Spleen (tissue), 11 donors: ENCODE data around the gene ATOH8. TPM values are rescaled to one million over a fixed set of nuclear protein-coding genes. Genes with fewer than 3 reads are reported as not detected.

Source experiments
- DNase-seq: peaks from one replicate; pipeline ENCODE4 v3.0.0-alpha.2; 2020
- H3K27ac ChIP-seq, 8 donors: fragments of 200-600 bp; sonication (generic) in 7 of 8; 1 replicate in 4 of 8; 2 replicates in 4 of 8; pipeline versions ENCODE4 v1.5.0 to v1.8.0; 2016 to 2021; ENCODE audit warnings: inconsistent platforms in 4 of 8, mild to moderate bottlenecking in 4 of 8, moderate library complexity in 1 of 8
- H3K27me3 ChIP-seq, 7 donors: fragments of 200-600 bp; sonication (generic) in 6 of 7; replicated peaks in 1 of 7; 1 replicate in 4 of 7; 2 replicates in 3 of 7; pipeline versions ENCODE4 v1.5.0 to v1.8.0; 2016 to 2021; ENCODE audit warnings: inconsistent platforms in 3 of 7, mild to moderate bottlenecking in 1 of 7
- H3K36me3 ChIP-seq, 6 donors: fragments of 200-600 bp; sonication (generic) in 5 of 6; 1 replicate in 4 of 6; 2 replicates in 2 of 6; pipeline versions ENCODE4 v1.5.0 to v1.8.0; 2016 to 2021; ENCODE audit warnings: inconsistent platforms in 2 of 6
- H3K4me1 ChIP-seq, 6 donors: fragments of 200-600 bp; sonication (generic) in 5 of 6; 1 replicate in 3 of 6; 2 replicates in 3 of 6; pipeline versions ENCODE4 v1.5.0 to v1.8.0; 2016 to 2021; ENCODE audit warnings: inconsistent platforms in 3 of 6
- H3K4me3 ChIP-seq, 8 donors: fragments of 200-600 bp; sonication (generic) in 7 of 8; 1 replicate in 4 of 8; 2 replicates in 4 of 8; pipeline versions ENCODE4 v1.5.0 to v1.8.0; 2016 to 2021; ENCODE audit warnings: inconsistent platforms in 4 of 8, mild to moderate bottlenecking in 4 of 8, moderate library complexity in 2 of 8
- H3K9me3 ChIP-seq, 8 donors: fragments of 200-600 bp; sonication (generic) in 7 of 8; 1 replicate in 4 of 8; 2 replicates in 4 of 8; pipeline versions ENCODE4 v1.5.0 to v1.8.0; 2016 to 2021; ENCODE audit warnings: inconsistent platforms in 4 of 8
- POLR2A ChIP-seq, 3 donors: fragments of 450-650 bp; IDR thresholded peaks; one replicate each; pipeline ENCODE4 v1.5.1; 2017; ENCODE audit warnings: antibody characterized with exemption in 3 of 3, mild to moderate bottlenecking in 1 of 3
- POLR2AphosphoS5 ChIP-seq, 3 donors: sonication (generic); formaldehyde crosslinking; IDR thresholded peaks; one replicate each; pipeline ENCODE4 v1.5.1; 2017; ENCODE audit warnings: antibody characterized with exemption in 3 of 3
- WGBS, 5 donors: extraction: QIAGEN DNeasy Blood & Tissue Kit in 3 of 5; methylation state at CpG; one replicate each; pipeline versions ENCODE4 v1.1.5 to v1.1.7; 2013 to 2018; 5-methylcytosine and 5-hydroxymethylcytosine counted together
- intact Hi-C: fragments of 100-400 bp; cut with DNase I; formaldehyde crosslinking; loops from one replicate; pipeline ENCODE4 v1.15.0; 2023; ENCODE audit warnings: low total_unique reads
- polyA plus RNA-seq, 3 donors: library from polyadenylated mRNA; stranded (reverse); fragments of 200-250 nt; gene quantifications; one replicate each; pipeline ENCODE4 v1.2.1, GENCODE V29; 2013
- total RNA-seq, 7 donors: library from RNA; depleted of rRNA in 3 of 7; stranded (reverse); fragments of >200 nt in 3 of 7; fragmentation: NEBNext Ultra II Directional in 4 of 7; extraction: Animal tissue kit (Norgen Biotek cat#: 25700) in 4 of 7; gene quantifications; one replicate each; pipeline versions ENCODE4 v1.1.0 to v1.2.1, GENCODE V29; 2016 to 2021
- TF ChIP-seq, protein P1 (sequence below), 11 experiments: fragments of 200-600 bp in 7 of 11; fragments of 450-650 bp in 4 of 11; sonication (generic) in 4 of 11; IDR thresholded peaks in 8 of 11; conservative IDR thresholded peaks in 3 of 11; 1 replicate in 7 of 11; 2 replicates in 4 of 11; pipeline versions ENCODE4 v1.4.0 to v1.8.0; 2016 to 2021; ENCODE audit warnings: antibody characterized with exemption in 11 of 11, inconsistent platforms in 4 of 11, mild to moderate bottlenecking in 1 of 11
- donor health status: healthy with polysubstance abuse.
- donor health status: DM: no; HTN: no; CAD: no; lungs with moderate emphysema.
- donor health status: DM: no; HTN: no; CAD: no.
- donor health status: Bipolar disorder and iron deficiency.
- donor health status: healthy.
- donor health status: DM: no; HTN: no; CAD: no.
- donor health status: DM: yes; HTN: yes; CAD: no.

Gene ATOH8
- total and polyA plus RNA-seq, 10 donors, result 6.4 to 53.0 (median 17.4) TPM

DNA sequence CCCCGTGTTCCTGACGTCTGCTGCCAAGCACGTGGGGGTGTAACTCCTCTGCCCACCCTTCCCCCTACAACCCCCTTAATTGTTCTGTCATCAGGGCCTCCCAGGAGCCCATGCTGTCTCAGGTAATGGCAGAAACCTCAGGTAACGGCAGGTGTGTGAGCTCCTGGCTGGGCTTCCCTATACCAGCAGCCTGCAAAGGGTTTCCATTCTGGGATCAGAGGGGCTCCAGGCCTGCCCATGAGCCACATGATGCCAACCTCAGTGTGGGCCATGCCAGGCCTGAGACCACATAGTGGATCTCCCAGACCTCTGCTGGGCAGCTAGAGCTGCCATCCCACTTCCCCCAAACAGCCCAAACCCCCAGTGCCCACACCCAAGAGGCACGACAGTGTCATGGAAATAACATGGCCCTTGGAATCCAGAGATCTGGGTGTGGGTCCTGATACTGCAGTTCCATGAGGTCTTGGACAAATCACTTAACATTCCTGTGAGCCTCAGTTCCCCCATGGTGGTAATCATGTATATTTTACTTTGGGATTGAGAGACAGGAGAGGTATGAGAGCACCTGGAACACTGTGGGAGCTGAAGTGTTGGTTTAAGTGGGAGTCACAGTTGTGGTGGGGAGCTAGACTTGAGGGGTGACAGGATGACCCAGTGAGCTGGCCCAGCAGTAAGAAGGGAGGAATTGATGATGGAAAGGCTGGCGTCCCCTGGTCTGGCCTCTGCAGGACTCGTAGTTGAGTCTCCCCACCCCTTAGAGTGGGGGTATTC, 59.6 kb downstream of the ATOH8 start:
- H3K4me3 ChIP-seq, result no peak overlapping the region
- H3K27me3 ChIP-seq, result peaks cover 0 to 25% (median 0%) of the 10 kb centered on the region in 7 donors
- intact Hi-C loops, result loop anchor here (10.0 kb wide), 1 partner anchor 179 kb away; no protein-coding TSS in a partner anchor
- TF ChIP-seq POLR2AphosphoS5 (IDR thresholded peaks at IDR 0.05) (no peak), POLR2A (IDR thresholded peaks at IDR 0.05) (no peak)
- TF ChIP-seq, protein P1, sequence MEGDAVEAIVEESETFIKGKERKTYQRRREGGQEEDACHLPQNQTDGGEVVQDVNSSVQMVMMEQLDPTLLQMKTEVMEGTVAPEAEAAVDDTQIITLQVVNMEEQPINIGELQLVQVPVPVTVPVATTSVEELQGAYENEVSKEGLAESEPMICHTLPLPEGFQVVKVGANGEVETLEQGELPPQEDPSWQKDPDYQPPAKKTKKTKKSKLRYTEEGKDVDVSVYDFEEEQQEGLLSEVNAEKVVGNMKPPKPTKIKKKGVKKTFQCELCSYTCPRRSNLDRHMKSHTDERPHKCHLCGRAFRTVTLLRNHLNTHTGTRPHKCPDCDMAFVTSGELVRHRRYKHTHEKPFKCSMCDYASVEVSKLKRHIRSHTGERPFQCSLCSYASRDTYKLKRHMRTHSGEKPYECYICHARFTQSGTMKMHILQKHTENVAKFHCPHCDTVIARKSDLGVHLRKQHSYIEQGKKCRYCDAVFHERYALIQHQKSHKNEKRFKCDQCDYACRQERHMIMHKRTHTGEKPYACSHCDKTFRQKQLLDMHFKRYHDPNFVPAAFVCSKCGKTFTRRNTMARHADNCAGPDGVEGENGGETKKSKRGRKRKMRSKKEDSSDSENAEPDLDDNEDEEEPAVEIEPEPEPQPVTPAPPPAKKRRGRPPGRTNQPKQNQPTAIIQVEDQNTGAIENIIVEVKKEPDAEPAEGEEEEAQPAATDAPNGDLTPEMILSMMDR (IDR thresholded peaks at IDR 0.05 in 8 of 11, conservative IDR thresholded peaks at IDR 0.05 in 3 of 11), result no peak
- no peak for DNase-seq
- no peaks in the 10 kb centered on the region for H3K36me3 ChIP-seq
- 72 to 92% (median 85%) methylated on average over 7 of the region's 7 CpGs for WGBS, 5 donors
- H3K4me1 ChIP-seq, result peaks cover 0 to 9% (median 2%) of the 10 kb centered on the region in 6 donors
- no peaks in the 10 kb centered on the region for H3K9me3 ChIP-seq
- no peak overlapping the region for H3K27ac ChIP-seq

DNA sequence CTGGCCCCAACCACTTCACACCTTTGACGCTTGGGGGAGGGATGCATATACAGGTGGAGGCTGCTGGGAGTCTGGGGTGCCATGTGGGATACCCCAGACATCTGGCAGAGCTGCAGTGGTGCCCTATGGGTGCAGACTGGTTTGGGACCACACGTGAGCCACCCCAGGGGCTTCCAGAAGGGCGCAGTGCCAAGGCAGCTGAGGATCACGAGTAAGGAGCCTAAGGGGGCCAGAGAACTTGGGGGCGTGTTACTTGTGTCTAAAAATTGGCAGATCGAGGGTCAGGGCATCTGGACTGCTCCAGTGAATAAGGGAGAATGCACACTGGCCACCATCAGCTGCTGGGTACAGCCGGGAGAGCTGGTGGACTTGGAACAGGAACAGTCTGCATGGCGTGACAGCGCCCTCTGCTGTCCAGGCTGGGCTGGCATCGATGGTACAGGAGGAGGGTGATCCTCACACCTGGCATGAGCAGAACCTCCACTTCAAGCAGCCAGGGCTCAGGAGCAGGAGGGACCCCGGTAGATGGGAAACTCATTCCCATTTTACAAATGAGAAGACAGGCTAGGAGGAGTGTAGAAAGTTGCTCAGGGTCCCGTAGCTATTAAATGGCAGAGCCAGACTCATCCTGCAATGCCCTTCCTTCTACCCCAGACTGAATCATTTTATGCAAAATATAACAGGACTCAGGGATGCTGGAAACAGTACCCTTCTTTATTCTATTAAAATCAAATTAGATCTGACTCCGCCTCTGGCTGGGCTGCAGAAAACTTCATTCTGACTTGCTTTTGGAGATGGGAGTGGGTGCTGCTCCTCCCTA, 60.4 kb downstream of the ATOH8 start:
- intact Hi-C loops, result loop anchor here (10.0 kb wide), 1 partner anchor 179 kb away; no protein-coding TSS in a partner anchor
- DNase-seq, result peak; percentile 95
- no peaks in the 10 kb centered on the region for H3K9me3 ChIP-seq
- no peaks in the 10 kb centered on the region for H3K36me3 ChIP-seq
- peak in 1 of 3 donors; percentile 49 for TF ChIP-seq POLR2AphosphoS5 (IDR thresholded peaks at IDR 0.05)
- TF ChIP-seq, protein P1 (IDR thresholded peaks at IDR 0.05 in 8 of 11, conservative IDR thresholded peaks at IDR 0.05 in 3 of 11), result peak; percentile 79 to 94 (median 91)
- TF ChIP-seq POLR2A (IDR thresholded peaks at IDR 0.05), result no peak
- WGBS, 5 donors, result 18 to 35% (median 32%) methylated on average over 10 to 13 of the region's 13 CpGs
- H3K27ac ChIP-seq, result no peak overlapping the region
- H3K27me3 ChIP-seq, result peaks cover 0 to 25% (median 0%) of the 10 kb centered on the region in 7 donors
- peaks cover 0 to 9% (median 2%) of the 10 kb centered on the region in 6 donors for H3K4me1 ChIP-seq
- no peak overlapping the region for H3K4me3 ChIP-seq

DNA sequence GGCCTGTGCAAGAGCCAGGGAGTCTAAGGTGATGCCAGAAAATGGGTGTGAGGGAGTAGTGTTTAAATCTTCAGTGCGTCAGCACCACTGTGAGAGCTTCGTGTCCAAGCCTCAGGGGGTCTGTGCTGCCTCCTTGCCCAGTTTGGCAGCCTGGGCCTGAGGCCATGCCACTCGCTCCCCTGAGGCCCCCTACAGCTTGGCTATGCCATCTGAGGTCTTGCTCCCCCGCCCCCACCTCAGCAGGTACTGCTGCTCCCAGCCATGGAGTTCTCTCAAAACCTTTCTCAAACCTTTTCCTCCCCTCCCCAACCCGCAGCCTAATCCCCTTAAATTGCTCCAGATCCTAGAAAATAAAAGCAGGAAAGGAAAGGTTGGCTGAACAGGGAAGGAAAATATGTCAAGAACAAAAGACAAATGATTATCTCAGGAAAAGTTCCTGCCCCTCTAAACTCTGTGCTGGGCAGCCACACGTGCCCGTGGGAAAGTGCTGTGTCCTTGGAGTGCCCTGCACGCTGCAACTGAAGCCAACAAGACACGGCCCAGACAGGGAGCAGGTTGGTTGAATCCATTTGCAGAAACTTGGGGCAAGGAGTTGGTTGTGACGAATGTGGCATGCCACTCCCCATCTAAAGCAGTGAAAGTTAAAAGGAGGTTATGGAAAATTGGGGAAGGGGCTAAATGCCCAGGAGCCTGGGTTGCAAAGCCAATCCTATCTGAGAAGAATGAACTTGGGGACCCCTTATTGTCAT, 61.2 kb downstream of the ATOH8 start:
- TF ChIP-seq, protein P1 (IDR thresholded peaks at IDR 0.05 in 8 of 11, conservative IDR thresholded peaks at IDR 0.05 in 3 of 11), result no peak
- no peak for TF ChIP-seq POLR2AphosphoS5 (IDR thresholded peaks at IDR 0.05)
- no peak for TF ChIP-seq POLR2A (IDR thresholded peaks at IDR 0.05)
- Histone ChIP-seq H3K4me1 (peaks cover 0 to 9% (median 2%) of the 10 kb centered on the region in 6 donors), H3K27ac (no peak overlapping the region), H3K4me3 (no peak overlapping the region), H3K27me3 (peaks cover 0 to 31% (median 0%) of the 10 kb centered on the region in 7 donors), H3K9me3 (no peaks in the 10 kb centered on the region), H3K36me3 (no peaks in the 10 kb centered on the region)
- WGBS, 5 donors, result 65 to 88% (median 81%) methylated on average over 10 of the region's 10 CpGs
- intact Hi-C loops, result loop anchor here (5.0 to 10.0 kb wide), 2 partner anchors 88 to 180 kb away; no protein-coding TSS in a partner anchor
- DNase-seq, result no peak
